Stimulated activated CD4-positive, alpha-beta T cell treated with anti-CD3 and anti-CD28 coated beads, Interleukin-2, amount 100 ng/mL, for 24 hours (primary cell): Measurements from ENCODE around the gene TRPM8.
"Not testable (repeated sequence)": the region's sequence is repeated elsewhere in the genome, so short reads cannot be mapped to it uniquely, and the experiment has no call there.

Source experiments
- DNase-seq, 2 donors: peaks; one replicate each; pipeline ENCODE4 v3.0.0-alpha.2; 2020

The TRPM8 gene

GRCh38 chr2:233917116-233917515 lies at the start of gene TRPM8:
Gene TRPM8 (plus strand): TSS chr2:233917373. CDS start chr2:233926538, 9,165 bp downstream.
- DNase-seq: no peak

GRCh38 chr2:233867993-233868532 lies 49.1 kb upstream of the TRPM8 start, which contains the start of gene MSL3B:
Gene MSL3B (minus strand): TSS chr2:233868386.
- DNase-seq: peak; percentile 54 to 63

- no peak for DNase-seq
Measured at GRCh38 chr2:233871432-233871831, 45.7 kb upstream of the TRPM8 start.

DNA sequence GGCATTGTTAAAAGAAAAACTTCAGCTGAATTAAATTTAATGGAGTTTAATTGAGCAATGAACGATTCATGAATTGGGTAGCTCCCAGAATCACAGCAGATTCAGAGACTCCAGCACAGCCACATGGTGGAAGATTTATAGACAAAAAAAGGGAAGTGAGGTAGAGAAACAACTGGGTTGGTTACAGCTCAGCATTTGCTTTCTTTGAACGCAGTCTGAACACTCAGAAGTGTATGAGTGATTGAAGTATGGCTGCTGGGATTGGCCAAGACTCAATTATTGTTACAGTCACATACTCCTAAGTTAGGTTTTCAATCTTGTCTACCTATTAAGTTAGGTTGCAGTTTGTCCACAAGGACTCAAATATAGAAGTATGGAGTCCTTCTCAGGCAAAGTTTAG lies 45.0 kb upstream of the TRPM8 start:
- DNase-seq: not testable (repeated sequence)

GRCh38 chr2:233882353-233882752 lies 34.8 kb upstream of the TRPM8 start:
- DNase-seq: no peak

DNA sequence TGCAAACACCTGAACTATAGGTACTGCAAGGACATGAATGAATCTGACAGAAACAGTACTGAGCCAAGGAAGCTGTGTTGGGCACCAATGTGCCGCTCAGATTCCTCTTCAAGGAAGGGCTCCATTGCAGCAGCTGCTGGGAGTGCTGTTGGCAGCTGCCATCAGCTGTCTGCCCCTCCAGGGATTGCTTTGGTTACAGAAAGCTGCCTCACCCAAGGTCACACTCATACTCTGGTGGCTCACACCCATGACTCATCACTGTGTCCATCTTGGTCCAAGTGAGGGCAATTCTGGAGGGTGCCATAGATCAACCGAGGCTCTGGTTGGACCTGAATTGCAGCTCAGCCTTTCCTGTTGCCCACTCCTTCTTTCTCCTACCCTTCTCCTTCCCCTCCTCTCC lies 24.4 kb upstream of the TRPM8 start:
- DNase-seq: no peak

DNA sequence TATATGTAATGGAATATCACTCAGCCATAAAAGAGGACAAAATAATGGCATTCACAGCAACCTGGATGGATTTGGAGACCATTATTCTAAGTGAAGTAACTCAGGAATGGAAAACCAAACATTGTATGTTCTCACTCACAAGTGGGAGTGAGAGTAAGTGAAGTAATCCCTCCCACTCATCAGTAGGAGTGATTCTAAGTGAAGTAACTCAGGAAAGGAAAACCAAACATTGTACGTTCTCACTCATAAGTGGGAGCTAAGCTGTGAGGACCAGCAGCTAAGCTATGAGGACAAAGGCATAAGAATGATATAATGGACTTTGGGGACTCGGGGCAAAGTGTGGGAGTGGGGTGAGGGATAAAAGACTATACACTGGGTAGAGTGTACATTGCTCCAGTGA lies 20.9 kb upstream of the TRPM8 start:
- DNase-seq: not testable (repeated sequence)

DNA sequence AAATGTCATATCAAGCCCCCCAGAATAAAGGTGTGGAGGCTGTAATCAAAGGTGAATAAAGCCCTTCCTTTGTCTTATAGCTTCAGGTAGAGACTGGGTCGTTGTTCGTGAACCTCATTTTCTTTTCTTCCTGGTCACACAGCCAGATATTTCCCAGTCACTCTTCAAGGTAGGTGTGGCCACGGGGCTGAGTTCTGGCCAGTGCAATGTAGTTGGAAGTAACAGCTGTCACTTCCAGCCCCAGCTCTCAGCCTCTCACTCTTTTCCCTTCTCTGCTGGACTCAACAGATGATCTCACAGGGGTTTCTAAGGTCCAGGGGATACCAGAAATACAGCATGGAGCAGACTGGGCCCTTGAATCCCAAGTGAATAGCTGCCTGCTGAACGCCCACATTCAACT lies 15.8 kb upstream of the TRPM8 start:
- DNase-seq: no peak

GRCh38 chr2:233901884-233902283 lies 15.3 kb upstream of the TRPM8 start:
- DNase-seq: no peak

- DNase-seq: no peak
Measured at GRCh38 chr2:233905945-233906344, 11.2 kb upstream of the TRPM8 start.

DNA sequence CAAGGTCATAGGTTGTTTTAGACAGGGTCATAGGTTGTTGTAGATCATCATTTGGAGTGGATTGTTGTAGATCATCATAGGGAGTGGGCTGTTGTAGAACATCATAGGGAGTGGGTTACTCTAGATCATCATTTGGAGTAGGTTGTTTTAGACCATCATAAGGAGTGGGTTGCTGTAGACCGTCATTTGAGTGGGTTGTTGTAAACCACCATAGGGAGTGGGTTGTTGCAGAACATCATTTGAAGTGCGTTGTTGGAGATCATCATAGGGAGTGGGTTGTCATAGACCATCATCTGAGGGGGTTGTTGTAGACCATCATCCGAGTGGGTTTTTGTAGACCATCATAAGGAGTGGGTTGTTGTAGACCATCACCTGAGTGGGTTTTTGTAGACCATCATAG lies 9.5 kb upstream of the TRPM8 start:
- no peak for DNase-seq

DNA sequence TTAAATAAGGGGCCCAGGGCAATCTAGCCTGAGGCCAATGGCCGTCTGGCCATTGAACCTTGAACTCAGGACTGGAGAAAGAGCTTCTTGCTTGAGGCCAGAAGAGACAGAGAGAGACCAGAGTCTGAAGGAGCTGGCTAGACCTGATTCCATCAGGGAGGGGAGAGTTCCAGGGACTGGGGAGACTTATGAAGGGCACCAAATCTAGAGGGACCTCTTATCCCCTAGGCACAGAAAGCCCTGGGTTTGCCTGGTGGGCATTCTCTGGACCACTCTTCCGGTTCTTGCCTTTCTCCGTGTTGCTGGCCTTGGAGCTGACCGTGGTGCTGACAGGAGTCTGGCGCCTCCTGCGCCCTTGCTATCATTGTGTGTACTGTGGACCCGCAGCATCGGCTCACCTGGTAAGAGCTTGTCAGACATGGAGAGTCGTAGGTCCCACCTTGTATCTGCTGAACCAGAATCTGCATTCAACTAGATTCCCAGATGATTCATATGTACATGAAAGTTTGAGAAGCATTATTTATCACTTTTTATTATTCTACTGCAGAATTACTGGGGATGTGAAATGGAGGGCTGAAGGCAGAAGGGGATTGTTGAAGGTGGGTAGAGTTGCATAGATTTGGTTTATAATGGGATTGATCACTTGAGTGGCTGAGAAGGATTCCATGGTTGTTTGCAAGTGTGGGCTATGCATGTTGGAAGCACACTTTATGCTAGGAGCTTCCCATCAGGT lies 4.3 kb upstream of the TRPM8 start:
- peak; percentile 20 to 21 for DNase-seq

DNA sequence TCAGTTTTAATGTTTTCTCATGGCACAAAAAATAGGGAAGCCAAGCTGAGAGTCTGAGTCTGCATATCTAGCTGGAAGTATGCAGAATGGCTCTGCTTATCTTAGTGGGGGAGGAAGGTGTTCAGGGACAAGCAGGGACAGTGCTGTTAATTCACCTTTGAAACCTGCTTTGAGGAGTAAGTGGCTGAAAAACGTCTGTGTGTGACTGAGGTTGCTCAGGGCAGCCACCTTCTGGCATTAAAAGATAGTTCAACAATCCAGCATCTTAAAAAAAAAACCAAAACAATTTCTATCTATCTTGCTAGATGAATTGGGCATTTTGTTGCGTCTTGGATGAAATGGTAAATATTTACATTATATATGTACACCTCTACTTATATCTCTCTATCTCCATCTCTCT lies 2.0 kb upstream of the TRPM8 start:
- no peak for DNase-seq

GRCh38 chr2:233919319-233919718 lies 2.1 kb downstream of the TRPM8 start:
- no peak for DNase-seq

DNA sequence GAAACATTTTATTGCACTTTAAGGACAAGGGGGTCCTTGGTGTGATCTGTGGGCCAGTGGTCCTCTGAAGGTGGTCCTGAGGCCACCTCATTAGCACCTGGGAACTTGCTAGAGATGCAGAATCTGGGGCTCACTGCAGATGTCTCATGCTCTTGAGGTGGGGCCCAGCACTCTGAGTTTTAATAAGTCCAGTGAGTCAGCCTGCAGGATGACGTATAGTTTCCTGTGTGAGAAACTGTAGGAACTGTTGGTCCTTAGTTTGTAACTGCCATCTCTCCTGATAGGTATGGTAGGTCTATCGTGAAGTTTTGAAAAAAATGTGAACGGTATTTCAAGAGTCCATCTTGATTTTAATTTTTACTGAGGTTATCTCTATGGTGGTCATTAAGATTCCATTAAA lies 2.8 kb downstream of the TRPM8 start:
- no peak for DNase-seq

DNA sequence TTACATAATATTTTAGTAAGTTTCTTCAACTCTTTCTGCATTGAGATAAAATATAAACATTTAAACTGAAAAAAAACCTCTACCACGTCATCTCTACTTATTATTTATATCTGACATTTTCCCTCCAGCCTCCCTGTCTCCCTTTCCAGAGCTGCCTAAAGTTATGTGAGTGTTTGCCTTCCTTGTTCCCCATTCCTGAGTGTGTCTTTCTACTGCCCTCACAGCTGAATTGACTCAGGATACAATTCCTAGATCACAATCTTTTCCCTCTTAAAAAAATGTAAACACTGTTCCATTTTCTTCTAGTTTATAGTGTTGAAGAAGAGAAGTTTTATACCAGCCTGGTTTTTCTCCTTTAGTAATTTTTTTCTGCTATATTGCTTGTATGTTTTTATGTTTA lies 5.3 kb downstream of the TRPM8 start:
- no peak for DNase-seq

GRCh38 chr2:233925402-233925801 lies 8.2 kb downstream of the TRPM8 start:
- DNase-seq: no peak

GRCh38 chr2:233926806-233927205 lies 9.6 kb downstream of the TRPM8 start:
- no peak for DNase-seq

DNA sequence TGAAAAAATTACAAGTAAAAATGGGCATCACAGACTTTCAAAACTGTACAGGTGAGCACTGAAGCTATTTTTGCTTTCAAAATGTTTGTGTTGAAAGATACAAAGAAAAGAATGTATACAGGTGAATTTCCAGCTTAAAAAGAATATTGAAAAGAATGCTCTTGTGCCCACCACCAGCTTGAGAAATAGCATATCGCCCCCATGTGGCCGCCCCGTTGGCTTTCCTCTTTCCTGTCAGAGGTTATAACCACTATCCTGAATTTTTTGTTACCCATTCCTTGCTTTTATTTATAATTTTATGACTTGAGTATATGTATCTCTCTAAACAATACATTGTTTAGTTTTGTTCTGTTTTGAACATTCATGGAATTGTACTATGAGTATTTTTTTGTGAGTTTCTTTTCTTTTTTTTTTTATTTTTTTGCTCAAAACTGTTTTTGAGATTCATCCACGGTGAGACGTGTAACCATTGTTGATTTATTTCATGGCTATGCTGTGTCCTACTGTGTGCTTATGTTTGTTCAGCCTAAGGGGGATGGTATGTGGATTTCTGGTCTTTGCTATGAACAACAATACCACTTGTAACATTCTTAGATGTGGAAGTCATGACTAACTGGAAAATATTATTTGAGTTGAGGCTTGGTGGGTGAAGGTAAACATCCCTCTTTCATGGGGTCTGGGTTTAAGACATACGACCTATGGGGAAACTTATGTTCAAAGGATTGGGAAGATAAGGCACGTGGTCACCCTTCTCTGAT lies 11.6 kb downstream of the TRPM8 start:
- DNase-seq: peak in 1 of 2 donors; percentile 56

- DNase-seq: no peak
Measured at GRCh38 chr2:233929352-233930022, 12.3 kb downstream of the TRPM8 start.

DNA sequence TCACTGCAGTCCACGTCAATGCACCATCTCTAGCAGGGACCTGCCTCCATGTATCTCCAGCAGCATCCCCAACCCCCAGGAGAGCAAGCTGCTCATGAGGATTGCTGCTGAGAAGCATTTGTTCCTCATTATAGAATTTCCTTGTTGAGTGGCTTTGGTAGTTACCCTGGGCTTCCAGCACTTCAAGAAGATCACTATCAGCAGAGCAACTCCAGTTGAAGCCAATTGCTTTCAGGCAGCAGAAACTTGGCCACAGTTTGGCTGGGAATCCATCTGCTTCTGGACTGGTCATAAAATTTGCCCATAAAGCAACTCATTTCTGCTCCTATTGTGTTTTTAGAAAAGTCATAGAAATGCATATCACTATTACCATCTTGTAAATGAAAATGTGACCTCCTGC lies 17.4 kb downstream of the TRPM8 start:
- no peak for DNase-seq

DNA sequence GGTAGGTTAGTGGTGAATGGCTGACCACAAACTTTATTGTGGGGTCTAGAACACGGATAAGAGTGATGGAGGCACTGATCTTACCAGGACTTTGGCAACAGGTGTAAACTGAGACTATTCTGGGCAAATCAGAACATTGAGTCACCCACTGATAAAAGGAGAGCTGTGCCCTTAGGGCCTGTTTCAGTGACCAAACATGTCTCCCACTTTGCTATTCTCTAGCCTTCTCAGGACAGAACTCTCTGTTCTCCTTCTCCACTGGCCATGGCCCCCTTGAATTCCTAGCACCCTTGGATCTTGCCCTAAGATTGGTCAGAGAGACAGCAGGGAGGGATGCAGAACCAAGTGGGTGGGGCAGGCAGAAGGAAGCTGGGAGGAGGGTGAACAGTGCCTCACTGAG lies 18.3 kb downstream of the TRPM8 start:
- DNase-seq: no peak

GRCh38 chr2:233936089-233936488 lies 18.9 kb downstream of the TRPM8 start:
- DNase-seq: no peak
